Eye (tissue), 1 donor: ENCODE measurements around the gene GALNT3.

Experiments
- DNase-seq: peaks from one replicate; pipeline ENCODE4 v3.0.0-alpha.2; 2015

The GALNT3 gene

GRCh38 chr2:165795011-165795410 lies 964 bp upstream of the GALNT3 start:
- no peak for DNase-seq

- peak; percentile 46 for DNase-seq
These were observed 485 bp upstream of the GALNT3 start for GRCh38 chr2:165794536-165794928.

GRCh38 chr2:165793161-165793778 lies 777 bp downstream of the GALNT3 start:
- DNase-seq, result peak; percentile 42

- no peak for DNase-seq
These were observed 2.0 kb downstream of the GALNT3 start for GRCh38 chr2:165792104-165792454.

- no peak for DNase-seq
These were observed 2.5 kb downstream of the GALNT3 start for GRCh38 chr2:165791421-165792103.

DNA sequence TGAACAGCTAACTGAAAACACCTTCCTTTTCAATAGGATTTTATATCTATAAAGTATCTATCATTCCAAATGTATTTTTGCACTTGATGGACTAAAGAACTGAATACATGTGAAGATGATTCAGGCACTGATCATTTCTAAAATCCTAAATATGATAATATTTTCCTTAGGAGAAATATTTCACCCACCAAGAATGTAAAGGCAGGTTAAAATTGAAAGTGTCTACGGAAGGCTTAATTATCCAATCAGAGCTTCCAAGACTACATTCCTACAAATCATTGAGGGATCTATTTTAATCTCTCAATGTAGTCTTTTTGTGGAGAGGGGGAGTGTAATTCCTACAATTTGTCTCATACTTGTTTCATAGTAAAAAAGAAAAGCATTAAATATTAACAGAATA lies 3.6 kb downstream of the GALNT3 start:
- DNase-seq, result no peak

- DNase-seq, result no peak
These were observed 6.7 kb downstream of the GALNT3 start for GRCh38 chr2:165787334-165787733.

DNA sequence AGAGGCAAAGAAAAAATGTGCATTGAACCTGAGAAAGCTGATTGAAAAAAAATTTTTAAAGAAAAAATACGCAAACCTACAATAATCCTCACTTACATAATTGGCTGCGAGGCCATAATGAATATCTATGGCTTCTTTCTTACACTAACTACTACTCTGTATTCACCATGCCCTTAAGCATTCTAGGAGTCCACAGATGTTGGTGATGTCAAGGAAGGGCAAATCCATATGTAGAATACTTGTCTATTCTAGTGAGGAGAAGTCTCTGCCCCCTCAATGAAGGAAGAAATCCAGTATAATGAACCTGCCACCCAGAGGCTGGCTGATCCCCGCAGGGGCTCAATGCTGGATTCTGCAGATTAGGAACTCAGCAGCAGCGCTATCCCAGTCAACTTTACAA lies 14.3 kb downstream of the GALNT3 start:
- DNase-seq, result no peak

DNA sequence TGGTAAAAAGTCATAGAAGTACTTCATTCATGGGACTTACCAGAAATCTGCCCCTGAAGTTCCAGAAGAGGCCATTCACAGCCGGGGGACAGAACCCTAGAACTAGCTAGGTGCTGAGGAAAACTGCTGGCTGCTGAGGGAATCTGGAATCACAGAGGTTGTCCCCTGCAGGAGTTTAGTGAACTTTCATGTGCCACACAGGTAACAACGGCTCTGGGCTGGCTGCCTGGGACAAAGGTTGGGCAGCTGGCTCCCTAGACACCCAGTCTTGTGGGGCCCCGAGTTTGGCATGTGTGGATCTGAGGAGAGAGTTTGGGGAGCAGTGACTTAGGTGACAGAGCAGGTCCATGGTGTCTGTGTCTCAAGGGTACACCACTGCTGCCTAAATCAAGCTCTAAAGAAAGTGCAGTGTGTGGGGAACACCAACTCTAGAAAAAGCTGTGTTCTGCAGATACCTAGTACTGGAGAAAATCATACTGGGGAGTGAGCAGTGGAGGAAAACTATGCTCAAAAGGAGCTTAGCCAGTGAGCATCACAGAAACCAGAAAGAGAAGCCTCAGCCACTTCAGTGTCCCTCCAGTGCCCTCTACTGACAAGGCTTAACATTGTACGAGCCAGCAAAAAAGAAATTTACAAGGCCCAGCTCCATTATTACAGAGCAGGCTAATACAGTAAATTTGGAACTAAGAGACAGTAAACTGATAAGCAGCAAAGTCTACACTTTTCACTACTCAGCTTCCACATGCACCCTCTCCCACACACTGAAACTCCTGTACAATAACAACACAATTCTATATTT lies 15.2 kb downstream of the GALNT3 start:
- no peak for DNase-seq

DNA sequence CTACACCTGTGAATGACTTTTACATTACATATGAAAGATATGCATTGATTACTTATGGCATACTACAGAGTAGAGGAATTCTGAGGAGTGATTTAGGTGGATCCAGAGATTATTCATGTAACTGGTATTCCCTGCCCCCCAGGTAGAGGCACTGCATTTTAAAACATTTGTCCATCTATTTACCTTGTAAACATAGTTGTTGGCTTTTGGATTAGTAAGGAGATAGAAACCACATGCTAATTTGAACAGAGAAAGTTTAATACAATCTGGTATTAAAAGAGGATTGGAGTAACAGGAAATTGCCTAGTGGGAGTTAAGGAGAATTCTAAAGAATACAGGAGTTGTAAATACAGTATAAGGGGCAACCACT lies 15.9 kb downstream of the GALNT3 start:
- no peak for DNase-seq

DNA sequence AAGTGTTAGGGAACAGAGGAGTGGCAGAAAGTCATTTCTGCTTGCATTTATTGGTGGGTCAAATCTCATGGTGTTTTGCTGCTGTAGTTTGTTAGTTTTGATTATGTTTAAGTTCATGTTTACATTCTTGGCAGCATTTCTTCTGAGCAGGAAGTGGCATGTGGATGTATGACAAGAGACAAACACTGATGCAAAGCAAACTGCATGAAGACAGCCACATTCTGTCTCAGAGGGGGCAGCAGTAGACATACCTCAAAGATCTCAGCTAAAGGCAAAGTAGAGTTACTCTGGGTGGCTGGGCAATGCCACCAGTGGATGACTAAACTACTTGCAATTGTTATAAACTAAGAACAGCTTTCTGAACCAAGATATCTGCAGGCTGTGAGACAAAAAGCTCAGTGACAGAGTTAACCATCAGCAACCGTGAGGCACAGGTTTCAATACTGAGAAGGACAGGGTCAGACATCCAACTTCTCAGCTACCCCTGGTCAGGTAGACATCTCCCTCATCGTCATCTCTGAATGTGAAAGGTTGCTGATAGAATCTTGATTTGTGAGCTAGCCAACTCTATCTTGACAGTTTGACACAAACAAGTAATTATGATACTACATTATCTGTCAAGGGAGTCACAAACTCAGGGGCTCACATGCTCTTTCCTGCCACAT lies 16.4 kb downstream of the GALNT3 start:
- DNase-seq, result no peak

GRCh38 chr2:165776796-165777195 lies 17.3 kb downstream of the GALNT3 start:
- no peak for DNase-seq

GRCh38 chr2:165776013-165776412 lies 18.0 kb downstream of the GALNT3 start:
- no peak for DNase-seq

GRCh38 chr2:165773684-165774083 lies 20.4 kb downstream of the GALNT3 start:
- DNase-seq, result no peak

DNA sequence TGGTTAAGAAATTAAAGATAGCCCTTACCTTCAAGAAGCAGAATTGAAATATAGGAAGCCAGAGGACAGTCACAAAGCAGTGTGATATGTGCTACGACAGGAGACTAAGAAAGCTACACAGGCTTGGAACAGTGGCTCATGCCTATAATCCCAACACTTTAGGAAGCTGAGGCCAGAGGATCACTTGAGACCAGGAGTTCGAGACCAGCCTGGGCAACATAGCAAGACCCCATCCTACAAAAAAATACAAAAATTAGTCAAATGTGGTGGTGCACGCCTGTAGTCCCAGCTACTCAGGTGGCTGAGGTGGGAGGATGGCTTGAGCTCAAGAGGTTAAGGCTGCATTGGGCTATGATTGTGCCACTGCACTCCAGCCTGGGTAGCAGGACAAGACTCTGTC lies 21.9 kb downstream of the GALNT3 start:
- no peak for DNase-seq

DNA sequence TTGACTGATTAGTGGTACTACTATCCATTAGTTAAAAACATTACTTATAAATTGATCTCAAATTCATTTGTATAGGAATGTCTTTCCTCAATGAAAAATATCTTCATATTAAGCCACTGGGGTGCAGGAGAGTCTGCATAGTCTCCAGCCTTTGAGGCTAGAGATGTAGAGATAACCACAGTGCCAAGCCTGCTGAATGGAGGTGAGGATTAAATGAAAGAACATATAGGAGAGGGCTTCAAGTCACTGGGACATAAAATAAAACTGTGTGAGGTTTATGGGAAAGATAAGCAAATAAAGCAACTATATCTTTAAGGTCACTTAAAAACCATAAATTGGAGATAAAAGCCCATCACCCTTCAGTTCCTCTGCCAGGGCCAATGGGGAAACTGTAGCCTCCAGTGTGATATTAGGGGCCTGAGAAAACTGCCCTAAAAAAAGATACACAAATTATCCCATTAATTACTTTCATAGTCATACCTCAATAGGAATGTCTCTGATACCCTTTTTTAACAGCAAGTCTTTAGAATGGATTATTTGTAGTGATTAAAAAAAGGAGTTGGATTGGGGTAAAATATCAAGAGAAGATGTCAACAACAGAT lies 27.6 kb downstream of the GALNT3 start:
- DNase-seq, result no peak

DNA sequence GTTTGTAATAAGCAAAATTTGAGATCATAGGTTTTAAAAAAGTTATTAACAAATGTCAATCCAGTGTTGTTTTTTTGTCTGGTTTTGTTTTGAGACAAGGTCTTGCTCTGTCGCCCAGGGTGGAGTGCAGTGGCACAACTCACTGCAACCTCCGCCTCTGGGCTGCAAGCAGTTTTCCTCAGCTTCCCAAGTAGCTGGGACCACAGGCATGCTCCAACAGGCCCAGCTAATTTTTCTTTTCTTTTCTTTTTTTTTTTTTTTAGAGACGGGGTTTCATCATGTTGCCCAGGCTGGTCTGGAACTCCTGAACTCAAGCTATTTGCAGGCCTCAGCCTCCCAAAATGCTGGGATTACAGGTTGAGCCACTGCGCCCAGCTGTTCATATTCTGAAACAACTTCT lies 31.3 kb downstream of the GALNT3 start:
- no peak for DNase-seq

- DNase-seq, result peak; percentile 18
These were observed 36.0 kb downstream of the GALNT3 start for GRCh38 chr2:165757906-165758675.

- DNase-seq, result no peak
These were observed 47.5 kb downstream of the GALNT3 start for GRCh38 chr2:165746501-165746900.

DNA sequence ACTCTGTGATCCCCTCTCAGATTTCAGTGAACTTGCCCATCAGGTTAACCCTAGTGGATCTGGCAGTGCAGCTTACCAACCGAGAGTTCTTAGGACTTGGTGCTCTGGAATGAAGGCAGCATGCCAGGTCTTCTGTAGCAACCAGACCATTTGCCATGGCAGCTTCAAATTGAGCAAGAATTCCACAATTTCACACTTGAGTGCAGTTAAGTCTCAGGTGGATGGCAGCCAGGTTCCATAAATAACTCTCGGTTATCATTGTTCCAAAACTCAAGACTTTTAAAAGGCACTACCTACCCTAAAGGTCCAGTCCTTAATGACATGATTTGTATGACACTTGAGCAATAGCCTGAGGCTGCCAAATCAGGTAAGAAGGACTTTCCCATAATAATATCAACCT lies 48.1 kb downstream of the GALNT3 start:
- DNase-seq, result peak; percentile 2

DNA sequence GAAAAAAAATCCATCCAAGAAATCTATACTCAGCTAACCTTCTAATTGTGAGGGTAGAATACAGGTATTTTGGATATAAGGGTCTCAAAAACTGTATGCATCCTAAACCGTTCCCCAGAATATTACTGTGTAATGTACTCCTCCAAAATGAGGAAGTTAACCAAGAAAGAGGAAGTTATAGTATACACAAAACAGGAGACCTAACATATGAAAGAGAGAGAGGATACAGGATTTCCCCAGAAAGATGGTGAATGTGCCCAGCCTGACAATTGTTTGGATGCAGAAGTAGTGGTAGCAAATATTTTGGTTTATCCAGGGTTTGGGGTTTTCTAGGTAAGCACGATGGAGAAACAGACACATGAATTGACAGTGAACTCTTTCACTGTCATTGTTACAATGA lies 50.6 kb downstream of the GALNT3 start:
- DNase-seq, result no peak

DNA sequence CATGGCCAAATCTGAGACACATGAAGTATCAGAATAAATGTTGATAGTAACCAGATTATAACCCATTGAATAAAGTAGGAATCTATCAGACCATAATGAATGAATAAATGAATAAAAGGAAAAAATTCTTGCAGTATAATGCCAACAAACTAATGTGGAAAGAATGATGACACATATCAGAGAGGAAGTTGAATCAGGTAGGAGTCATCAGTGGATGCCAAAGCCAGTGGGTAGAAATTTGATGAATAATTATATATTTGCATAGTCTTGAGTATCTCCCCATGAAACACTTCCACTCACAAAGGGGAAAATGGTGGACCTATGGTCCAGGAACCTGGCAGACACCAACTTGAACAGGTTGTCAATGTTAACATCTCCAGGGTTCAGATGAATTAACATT lies 68.6 kb downstream of the GALNT3 start:
- DNase-seq, result no peak

- no peak for DNase-seq
These were observed 73.5 kb downstream of the GALNT3 start for GRCh38 chr2:165720511-165720910.
